Measurements from ENCODE around the gene ZNF22. TPM values are rescaled to one million over a fixed set of nuclear protein-coding genes. Genes with fewer than 3 reads are reported as not detected.

ZNF22 gene
- total RNA-seq, 1 experiment from 2014 or later = 13.5 TPM

- TF ChIP-seq, protein P1, sequence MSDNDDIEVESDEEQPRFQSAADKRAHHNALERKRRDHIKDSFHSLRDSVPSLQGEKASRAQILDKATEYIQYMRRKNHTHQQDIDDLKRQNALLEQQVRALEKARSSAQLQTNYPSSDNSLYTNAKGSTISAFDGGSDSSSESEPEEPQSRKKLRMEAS (IDR thresholded peaks at IDR 0.05) = no peak
- TF ChIP-seq SRF (IDR thresholded peaks at IDR 0.05; ENCODE audit: low read depth) = no peak
- no peak for TF ChIP-seq RAD21 (IDR thresholded peaks at IDR 0.05; ENCODE audit: low read depth)
- no peak for TF ChIP-seq JUND (IDR thresholded peaks at IDR 0.05)
- no peak for TF ChIP-seq ZFX (IDR thresholded peaks at IDR 0.05)
- TF ChIP-seq, protein P2, sequence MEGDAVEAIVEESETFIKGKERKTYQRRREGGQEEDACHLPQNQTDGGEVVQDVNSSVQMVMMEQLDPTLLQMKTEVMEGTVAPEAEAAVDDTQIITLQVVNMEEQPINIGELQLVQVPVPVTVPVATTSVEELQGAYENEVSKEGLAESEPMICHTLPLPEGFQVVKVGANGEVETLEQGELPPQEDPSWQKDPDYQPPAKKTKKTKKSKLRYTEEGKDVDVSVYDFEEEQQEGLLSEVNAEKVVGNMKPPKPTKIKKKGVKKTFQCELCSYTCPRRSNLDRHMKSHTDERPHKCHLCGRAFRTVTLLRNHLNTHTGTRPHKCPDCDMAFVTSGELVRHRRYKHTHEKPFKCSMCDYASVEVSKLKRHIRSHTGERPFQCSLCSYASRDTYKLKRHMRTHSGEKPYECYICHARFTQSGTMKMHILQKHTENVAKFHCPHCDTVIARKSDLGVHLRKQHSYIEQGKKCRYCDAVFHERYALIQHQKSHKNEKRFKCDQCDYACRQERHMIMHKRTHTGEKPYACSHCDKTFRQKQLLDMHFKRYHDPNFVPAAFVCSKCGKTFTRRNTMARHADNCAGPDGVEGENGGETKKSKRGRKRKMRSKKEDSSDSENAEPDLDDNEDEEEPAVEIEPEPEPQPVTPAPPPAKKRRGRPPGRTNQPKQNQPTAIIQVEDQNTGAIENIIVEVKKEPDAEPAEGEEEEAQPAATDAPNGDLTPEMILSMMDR (IDR thresholded peaks at IDR 0.05 in 2 of 3, conservative IDR thresholded peaks at IDR 0.05 in 1 of 3; ENCODE audit: borderline replicate concordance in 1 of 3, insufficient read depth in 1 of 3, low read depth in 2 of 3, low read length in 2 of 3) = no peak
- no peak for TF ChIP-seq CBX3 (IDR thresholded peaks at IDR 0.05; ENCODE audit: low read depth)
- ATAC-seq (no peak), DNase-seq (ENCODE audit: low read depth, low spot score) (no peak)
- CTCF ChIA-PET = no interaction called here
- H2AFZ ChIP-seq (ENCODE audit: low read depth, low read length, poor library complexity, severe bottlenecking) = no peak overlapping the region
- H3K9me2 ChIP-seq (ENCODE audit: insufficient read depth) = no peaks in the 10 kb centered on the region
- BruUV-seq (replicated peaks) = no TSS peak
- intact Hi-C loops (cut with micrococcal nuclease) = no loop called here
- RAD21 ChIA-PET (ENCODE audit: low non-redundant PET in 1 of 2, low total read pairs in 2 of 2, uncharacterized antibody in 2 of 2, unreplicated experiment in 2 of 2) = no interaction called here
- peaks cover 32 to 39% of the 10 kb centered on the region in 2 experiments for H3K4me1 ChIP-seq (ENCODE audit: control insufficient read depth in 1 of 2, insufficient read depth in 2 of 2, low read length in 2 of 2)
- no peak overlapping the region for H3K4me2 ChIP-seq (ENCODE audit: low read length)
- no peak overlapping the region for H3K27ac ChIP-seq (ENCODE audit: low read depth, low read length)
- POLR2A ChIA-PET = no interaction called here
- H4K20me1 ChIP-seq (ENCODE audit: insufficient read depth) = no peaks in the 10 kb centered on the region
- no peaks in the 10 kb centered on the region for H3K27me3 ChIP-seq (ENCODE audit: insufficient read depth, low read length)
- no peaks in the 10 kb centered on the region for H3K36me3 ChIP-seq (ENCODE audit: control insufficient read depth in 1 of 2, insufficient read depth in 2 of 2, low read length in 2 of 2)
- H3K9me3 ChIP-seq (ENCODE audit: control insufficient read depth in 1 of 2, insufficient read depth in 1 of 2, low read depth in 1 of 2, low read length in 2 of 2) = no peaks in the 10 kb centered on the region
- no peak overlapping the region for H3K4me3 ChIP-seq (replicated peaks in 1 of 2; ENCODE audit: low read depth in 1 of 2, low read length in 2 of 2)
- H3K79me2 ChIP-seq (ENCODE audit: insufficient read depth, low read length) = no peaks in the 10 kb centered on the region
- H3K9ac ChIP-seq (ENCODE audit: low read length) = no peak overlapping the region
These were observed 16.8 kb upstream of the ZNF22 start for GRCh38 chr10:44983895-44984278.

GRCh38 chr10:44984671-44985101, 16.0 kb upstream of the ZNF22 start:
- BruUV-seq (replicated peaks) = no TSS peak
- Histone ChIP-seq H3K36me3 (ENCODE audit: control insufficient read depth in 1 of 2, insufficient read depth in 2 of 2, low read length in 2 of 2) (no peaks in the 10 kb centered on the region), H3K79me2 (ENCODE audit: insufficient read depth, low read length) (no peaks in the 10 kb centered on the region), H3K27ac (ENCODE audit: low read depth, low read length) (no peak overlapping the region), H3K4me2 (ENCODE audit: low read length) (no peak overlapping the region), H4K20me1 (ENCODE audit: insufficient read depth) (no peaks in the 10 kb centered on the region), H3K4me1 (ENCODE audit: control insufficient read depth in 1 of 2, insufficient read depth in 2 of 2, low read length in 2 of 2) (peaks cover 24 to 31% of the 10 kb centered on the region in 2 experiments), H3K9ac (ENCODE audit: low read length) (no peak overlapping the region), H3K9me3 (ENCODE audit: control insufficient read depth in 1 of 2, insufficient read depth in 1 of 2, low read depth in 1 of 2, low read length in 2 of 2) (no peaks in the 10 kb centered on the region), H3K4me3 (replicated peaks in 1 of 2; ENCODE audit: low read depth in 1 of 2, low read length in 2 of 2) (no peak overlapping the region), H3K27me3 (ENCODE audit: insufficient read depth, low read length) (no peaks in the 10 kb centered on the region), H3K9me2 (ENCODE audit: insufficient read depth) (no peaks in the 10 kb centered on the region), H2AFZ (ENCODE audit: low read depth, low read length, poor library complexity, severe bottlenecking) (no peak overlapping the region)
- intact Hi-C loops (cut with micrococcal nuclease) = no loop called here
- ATAC-seq (no peak), DNase-seq (ENCODE audit: low read depth, low spot score) (no peak)
- POLR2A ChIA-PET = interaction anchor here (0.5 kb wide), 1 partner anchor 37 kb away, joined by 3 read pairs; no protein-coding TSS in a partner anchor
- RAD21 ChIA-PET (ENCODE audit: low non-redundant PET in 1 of 2, low total read pairs in 2 of 2, uncharacterized antibody in 2 of 2, unreplicated experiment in 2 of 2) = no interaction called here
- CTCF ChIA-PET = no interaction called here
- TF ChIP-seq, protein P1 (IDR thresholded peaks at IDR 0.05) = no peak
- no peak for TF ChIP-seq EGR1 (IDR thresholded peaks at IDR 0.05; ENCODE audit: low read depth)
- TF ChIP-seq RAD21 (IDR thresholded peaks at IDR 0.05; ENCODE audit: low read depth) = no peak
- no peak for TF ChIP-seq JUND (IDR thresholded peaks at IDR 0.05)
- TF ChIP-seq FOSL1 (IDR thresholded peaks at IDR 0.05; ENCODE audit: low read depth) = no peak
- no peak for TF ChIP-seq POLR2A (IDR thresholded peaks at IDR 0.05; ENCODE audit: borderline replicate concordance, extremely low read depth, insufficient read depth, insufficient read length)
- TF ChIP-seq, protein P3, sequence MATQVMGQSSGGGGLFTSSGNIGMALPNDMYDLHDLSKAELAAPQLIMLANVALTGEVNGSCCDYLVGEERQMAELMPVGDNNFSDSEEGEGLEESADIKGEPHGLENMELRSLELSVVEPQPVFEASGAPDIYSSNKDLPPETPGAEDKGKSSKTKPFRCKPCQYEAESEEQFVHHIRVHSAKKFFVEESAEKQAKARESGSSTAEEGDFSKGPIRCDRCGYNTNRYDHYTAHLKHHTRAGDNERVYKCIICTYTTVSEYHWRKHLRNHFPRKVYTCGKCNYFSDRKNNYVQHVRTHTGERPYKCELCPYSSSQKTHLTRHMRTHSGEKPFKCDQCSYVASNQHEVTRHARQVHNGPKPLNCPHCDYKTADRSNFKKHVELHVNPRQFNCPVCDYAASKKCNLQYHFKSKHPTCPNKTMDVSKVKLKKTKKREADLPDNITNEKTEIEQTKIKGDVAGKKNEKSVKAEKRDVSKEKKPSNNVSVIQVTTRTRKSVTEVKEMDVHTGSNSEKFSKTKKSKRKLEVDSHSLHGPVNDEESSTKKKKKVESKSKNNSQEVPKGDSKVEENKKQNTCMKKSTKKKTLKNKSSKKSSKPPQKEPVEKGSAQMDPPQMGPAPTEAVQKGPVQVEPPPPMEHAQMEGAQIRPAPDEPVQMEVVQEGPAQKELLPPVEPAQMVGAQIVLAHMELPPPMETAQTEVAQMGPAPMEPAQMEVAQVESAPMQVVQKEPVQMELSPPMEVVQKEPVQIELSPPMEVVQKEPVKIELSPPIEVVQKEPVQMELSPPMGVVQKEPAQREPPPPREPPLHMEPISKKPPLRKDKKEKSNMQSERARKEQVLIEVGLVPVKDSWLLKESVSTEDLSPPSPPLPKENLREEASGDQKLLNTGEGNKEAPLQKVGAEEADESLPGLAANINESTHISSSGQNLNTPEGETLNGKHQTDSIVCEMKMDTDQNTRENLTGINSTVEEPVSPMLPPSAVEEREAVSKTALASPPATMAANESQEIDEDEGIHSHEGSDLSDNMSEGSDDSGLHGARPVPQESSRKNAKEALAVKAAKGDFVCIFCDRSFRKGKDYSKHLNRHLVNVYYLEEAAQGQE (IDR thresholded peaks at IDR 0.05; ENCODE audit: low read depth) = no peak
- no peak for TF ChIP-seq CEBPB (IDR thresholded peaks at IDR 0.05; ENCODE audit: low read depth)
- no peak for TF ChIP-seq ATF3 (IDR thresholded peaks at IDR 0.05)
- no peak for TF ChIP-seq CBX3 (IDR thresholded peaks at IDR 0.05; ENCODE audit: low read depth)
